ENCODE data around the gene SUN5. TPM values are rescaled to one million over a fixed set of nuclear protein-coding genes. Genes with fewer than 3 reads are reported as not detected.

The SUN5 gene
- total RNA-seq, 1 donor from 2014 or later = not detected

- Mint-ChIP-seq H3K9me3 (ENCODE audit: low read depth) (no peaks in the 10 kb centered on the region), H3K4me3 (ENCODE audit: low read depth) (no peak overlapping the region), H3K27ac (no peak overlapping the region), H3K36me3 (ENCODE audit: insufficient read depth) (no peaks in the 10 kb centered on the region), H3K4me1 (ENCODE audit: low read depth) (no peaks in the 10 kb centered on the region), H3K27me3 (peaks cover 13% of the 10 kb centered on the region)
- DNase-seq (ENCODE audit: low spot score, unreplicated experiment) = no peak
- TF ChIP-seq, protein P1, sequence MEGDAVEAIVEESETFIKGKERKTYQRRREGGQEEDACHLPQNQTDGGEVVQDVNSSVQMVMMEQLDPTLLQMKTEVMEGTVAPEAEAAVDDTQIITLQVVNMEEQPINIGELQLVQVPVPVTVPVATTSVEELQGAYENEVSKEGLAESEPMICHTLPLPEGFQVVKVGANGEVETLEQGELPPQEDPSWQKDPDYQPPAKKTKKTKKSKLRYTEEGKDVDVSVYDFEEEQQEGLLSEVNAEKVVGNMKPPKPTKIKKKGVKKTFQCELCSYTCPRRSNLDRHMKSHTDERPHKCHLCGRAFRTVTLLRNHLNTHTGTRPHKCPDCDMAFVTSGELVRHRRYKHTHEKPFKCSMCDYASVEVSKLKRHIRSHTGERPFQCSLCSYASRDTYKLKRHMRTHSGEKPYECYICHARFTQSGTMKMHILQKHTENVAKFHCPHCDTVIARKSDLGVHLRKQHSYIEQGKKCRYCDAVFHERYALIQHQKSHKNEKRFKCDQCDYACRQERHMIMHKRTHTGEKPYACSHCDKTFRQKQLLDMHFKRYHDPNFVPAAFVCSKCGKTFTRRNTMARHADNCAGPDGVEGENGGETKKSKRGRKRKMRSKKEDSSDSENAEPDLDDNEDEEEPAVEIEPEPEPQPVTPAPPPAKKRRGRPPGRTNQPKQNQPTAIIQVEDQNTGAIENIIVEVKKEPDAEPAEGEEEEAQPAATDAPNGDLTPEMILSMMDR (IDR thresholded peaks at IDR 0.05; ENCODE audit: unreplicated experiment) = no peak
Measured at GRCh38 chr20:33030569-33030968, 26.3 kb upstream of the SUN5 start.

- H3K36me3 Mint-ChIP-seq (ENCODE audit: insufficient read depth) = no peaks in the 10 kb centered on the region
- no peak for DNase-seq (ENCODE audit: low spot score, unreplicated experiment)
- peaks cover 13% of the 10 kb centered on the region for H3K27me3 Mint-ChIP-seq
- no peaks in the 10 kb centered on the region for H3K4me1 Mint-ChIP-seq (ENCODE audit: low read depth)
- H3K9me3 Mint-ChIP-seq (ENCODE audit: low read depth) = no peaks in the 10 kb centered on the region
- H3K4me3 Mint-ChIP-seq (ENCODE audit: low read depth) = no peak overlapping the region
- H3K27ac Mint-ChIP-seq = no peak overlapping the region
- TF ChIP-seq, protein P1 (IDR thresholded peaks at IDR 0.05; ENCODE audit: unreplicated experiment) = no peak
Measured at GRCh38 chr20:33030076-33030475, 25.8 kb upstream of the SUN5 start.

DNA sequence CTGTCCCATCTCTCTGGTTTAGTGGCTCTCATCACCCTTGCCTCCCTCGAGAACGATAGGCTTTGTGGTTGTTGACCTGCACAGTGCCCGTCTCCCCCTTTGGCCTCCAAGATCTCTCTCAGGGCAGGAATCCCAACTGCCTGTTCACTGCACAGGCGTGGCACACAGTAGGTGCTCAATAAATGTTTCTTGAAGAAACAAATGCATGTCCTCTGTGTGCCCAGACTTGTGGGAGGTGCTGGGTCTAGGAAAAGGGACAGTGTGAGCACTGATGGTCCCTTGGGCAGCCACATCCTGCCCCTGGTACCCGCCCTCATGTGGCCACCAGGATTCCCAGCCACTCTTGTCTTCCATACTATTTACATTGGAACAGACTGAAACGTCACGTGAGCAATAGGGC is 24.6 kb upstream of the SUN5 start:
- no peaks in the 10 kb centered on the region for H3K36me3 Mint-ChIP-seq (ENCODE audit: insufficient read depth)
- no peak for DNase-seq (ENCODE audit: low spot score, unreplicated experiment)
- no peak overlapping the region for H3K4me3 Mint-ChIP-seq (ENCODE audit: low read depth)
- H3K27ac Mint-ChIP-seq = no peak overlapping the region
- H3K27me3 Mint-ChIP-seq = peaks cover 10% of the 10 kb centered on the region
- H3K9me3 Mint-ChIP-seq (ENCODE audit: low read depth) = no peaks in the 10 kb centered on the region
- TF ChIP-seq, protein P1 (IDR thresholded peaks at IDR 0.05; ENCODE audit: unreplicated experiment) = no peak
- H3K4me1 Mint-ChIP-seq (ENCODE audit: low read depth) = no peaks in the 10 kb centered on the region

- Mint-ChIP-seq H3K4me3 (ENCODE audit: low read depth) (no peak overlapping the region), H3K27me3 (peaks cover 7% of the 10 kb centered on the region), H3K4me1 (ENCODE audit: low read depth) (no peaks in the 10 kb centered on the region), H3K27ac (no peak overlapping the region), H3K9me3 (ENCODE audit: low read depth) (no peaks in the 10 kb centered on the region), H3K36me3 (ENCODE audit: insufficient read depth) (no peaks in the 10 kb centered on the region)
- DNase-seq (ENCODE audit: low spot score, unreplicated experiment) = no peak
- TF ChIP-seq, protein P1 (IDR thresholded peaks at IDR 0.05; ENCODE audit: unreplicated experiment) = no peak
Measured at GRCh38 chr20:33027769-33028751, 23.8 kb upstream of the SUN5 start.

DNA sequence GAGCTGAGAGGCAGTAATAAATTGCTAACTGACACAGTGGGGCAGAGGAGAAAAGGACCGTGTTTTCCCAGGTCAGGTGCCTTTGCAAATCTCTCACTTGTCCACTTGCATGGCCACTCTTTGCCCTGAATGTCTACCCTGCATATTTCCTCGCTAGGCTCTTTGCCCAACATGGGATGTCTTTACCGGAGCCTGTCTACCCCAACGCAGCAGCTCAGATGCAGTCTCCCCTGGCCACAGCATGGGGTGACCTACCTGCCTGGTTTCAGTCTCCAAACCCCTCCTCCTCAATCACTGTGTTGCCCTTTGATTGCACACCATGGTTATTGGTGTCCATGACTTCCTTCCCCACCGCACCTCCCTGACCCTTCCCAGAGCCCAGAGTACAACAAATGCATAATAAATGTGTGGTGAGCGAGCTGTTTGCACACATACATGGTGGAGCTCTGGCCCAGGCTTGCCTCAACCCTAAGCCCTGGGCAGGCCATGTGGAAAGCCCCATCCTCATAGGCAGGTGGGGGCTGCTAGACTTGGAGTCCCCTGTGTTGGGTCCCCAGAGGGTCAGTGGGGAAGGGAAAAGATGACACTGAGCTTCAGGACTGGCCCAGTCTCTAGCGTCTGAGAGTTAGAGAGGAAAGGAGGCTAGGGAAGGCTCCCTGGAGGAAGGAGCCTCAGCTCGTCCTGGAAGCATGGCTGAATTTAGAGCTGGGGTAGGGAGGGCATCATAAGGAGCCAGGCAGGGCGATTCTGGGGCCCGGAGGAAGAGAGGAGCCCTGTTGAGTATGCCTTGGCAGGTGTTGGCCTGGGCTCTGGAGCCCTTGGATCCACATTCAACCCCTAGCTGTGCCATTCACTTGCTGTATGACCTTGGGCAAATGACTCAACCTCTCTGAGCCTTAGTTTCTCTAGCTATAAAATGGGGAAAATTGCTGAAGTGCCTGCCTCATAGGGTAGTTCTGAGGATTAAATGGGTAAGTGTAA is 22.8 kb upstream of the SUN5 start:
- TF ChIP-seq, protein P1 (IDR thresholded peaks at IDR 0.05; ENCODE audit: unreplicated experiment) = no peak
- H3K4me3 Mint-ChIP-seq (ENCODE audit: low read depth) = no peak overlapping the region
- H3K27ac Mint-ChIP-seq = no peak overlapping the region
- H3K36me3 Mint-ChIP-seq (ENCODE audit: insufficient read depth) = no peaks in the 10 kb centered on the region
- no peaks in the 10 kb centered on the region for H3K9me3 Mint-ChIP-seq (ENCODE audit: low read depth)
- DNase-seq (ENCODE audit: low spot score, unreplicated experiment) = no peak
- H3K27me3 Mint-ChIP-seq = no peaks in the 10 kb centered on the region
- no peaks in the 10 kb centered on the region for H3K4me1 Mint-ChIP-seq (ENCODE audit: low read depth)
